GM12801 (cell line): ENCODE results near the gene RASAL1.

Experiments
- CTCF ChIP-seq: IDR thresholded peaks from one replicate; pipeline ENCODE4 v1.5.1; 2011; ENCODE audit warnings: control low read depth; ENCODE audit not compliant: insufficient read length; ENCODE audit errors: extremely low read depth

RASAL1 gene

GRCh38 chr12:113099364-113099763, 36.2 kb downstream of the RASAL1 start:
- TF ChIP-seq CTCF = no peak

- peak; percentile 55 for TF ChIP-seq CTCF
These were observed 37.0 kb downstream of the RASAL1 start for GRCh38 chr12:113098441-113099028.

- no peak for TF ChIP-seq CTCF
These were observed 37.7 kb downstream of the RASAL1 start for GRCh38 chr12:113097716-113098440.

GRCh38 chr12:113096675-113097461, 38.7 kb downstream of the RASAL1 start:
- TF ChIP-seq CTCF = no peak

GRCh38 chr12:113095405-113095804, 40.2 kb downstream of the RASAL1 start:
- TF ChIP-seq CTCF = no peak

GRCh38 chr12:113094738-113095137, 40.8 kb downstream of the RASAL1 start:
- TF ChIP-seq CTCF = no peak

GRCh38 chr12:113093409-113094101, 42.0 kb downstream of the RASAL1 start:
- TF ChIP-seq CTCF = no peak
